ENCODE data around the gene NPL. TPM values are rescaled to one million over a fixed set of nuclear protein-coding genes. Genes with fewer than 3 reads are reported as not detected.

Gene NPL
- total RNA-seq, 2 experiments from 2014 or later, result 2.7 to 3.1 TPM

DNA sequence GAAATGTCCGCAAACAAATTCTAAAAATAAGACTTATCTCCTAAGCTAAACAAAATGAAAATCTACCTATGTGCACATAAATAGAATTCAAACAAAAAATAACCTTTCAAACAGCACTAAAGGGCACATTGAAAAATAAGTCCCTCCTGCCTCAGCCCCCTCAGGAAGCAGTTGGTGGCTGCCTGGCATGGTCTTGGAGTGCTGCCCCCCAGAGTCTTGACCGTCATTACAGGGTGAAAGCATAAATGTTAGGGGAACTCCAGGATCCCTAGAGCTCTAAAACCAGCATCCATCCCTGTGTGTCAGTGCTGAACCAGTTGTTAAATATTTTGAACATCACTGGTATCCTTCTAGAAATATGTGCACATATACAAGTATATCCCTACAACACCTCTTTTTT lies 6.5 kb upstream of the NPL start:
- no peak for DNase-seq
- Mint-ChIP-seq H3K4me3 (no peak overlapping the region), H3K27ac (no peak overlapping the region), H3K4me1 (peaks cover 4% of the 10 kb centered on the region), H3K27me3 (peaks cover 37% of the 10 kb centered on the region), H3K9me3 (no peaks in the 10 kb centered on the region), H3K36me3 (ENCODE audit: low read depth) (no peaks in the 10 kb centered on the region)
- POLR2A ChIA-PET, result no interaction called here
- CTCF ChIA-PET, result interaction anchor here (0.8 to 8.2 kb wide), 8 partner anchors 10 to 181 kb away, joined by 3 to 238 read pairs (median 4); partner anchors contain the start of gene RGS16

DNA sequence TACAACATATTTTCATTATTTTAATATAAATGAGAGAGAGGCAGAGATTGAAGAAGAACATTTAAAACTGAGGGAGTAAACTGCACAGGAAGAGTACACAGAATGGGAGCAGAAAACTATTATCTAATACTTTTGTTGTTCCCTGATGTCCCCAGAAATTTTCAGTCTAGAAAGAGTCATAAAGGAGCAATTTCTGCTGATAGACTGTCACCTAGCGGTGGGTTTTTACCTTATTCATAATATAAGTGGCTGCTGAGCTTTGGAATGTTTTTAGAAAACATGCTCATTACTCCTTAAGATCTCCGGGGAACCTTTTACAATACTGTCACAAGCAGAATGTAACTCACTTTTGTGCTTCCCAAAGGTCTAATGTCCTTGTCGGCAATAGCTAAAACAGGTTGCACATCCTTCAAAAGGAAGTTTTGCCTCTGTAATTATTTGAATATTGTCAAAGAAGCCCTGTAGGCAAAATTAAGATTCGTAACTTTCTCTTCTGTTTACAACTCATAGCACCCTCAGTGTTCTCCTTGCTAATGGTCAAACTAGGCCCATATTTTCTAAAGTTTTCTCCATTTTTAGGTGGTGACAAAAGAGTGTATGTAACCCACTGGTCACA lies 4.9 kb upstream of the NPL start:
- H3K4me3 Mint-ChIP-seq, result no peak overlapping the region
- H3K9me3 Mint-ChIP-seq, result no peaks in the 10 kb centered on the region
- H3K36me3 Mint-ChIP-seq (ENCODE audit: low read depth), result no peaks in the 10 kb centered on the region
- POLR2A ChIA-PET, result no interaction called here
- peaks cover 10% of the 10 kb centered on the region for H3K4me1 Mint-ChIP-seq
- H3K27ac Mint-ChIP-seq, result no peak overlapping the region
- peaks cover 43% of the 10 kb centered on the region for H3K27me3 Mint-ChIP-seq
- DNase-seq, result peak; percentile 42
- CTCF ChIA-PET, result interaction anchor here (0.5 to 8.2 kb wide), 6 partner anchors 12 to 758 kb away, joined by 3 to 238 read pairs (median 4); partner anchors contain the start of gene RGS16

DNA sequence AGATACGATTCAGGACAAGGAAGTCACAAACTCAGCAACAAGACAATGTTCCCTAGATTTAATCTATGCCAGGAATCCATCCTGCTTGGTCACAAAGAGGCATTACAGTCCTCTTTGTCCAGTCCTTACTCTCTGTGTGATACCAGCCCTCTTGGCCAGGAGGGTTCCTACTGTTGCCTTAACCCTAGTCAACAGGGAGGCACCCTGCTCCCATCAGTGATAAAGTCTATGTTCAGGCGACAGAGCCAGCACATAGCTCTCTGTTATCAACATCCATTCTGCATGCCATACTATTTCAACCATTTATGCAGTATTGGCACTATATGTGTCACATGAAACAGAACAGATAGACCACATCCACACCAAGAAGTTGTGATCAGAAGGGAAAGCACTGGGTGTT lies 4.4 kb upstream of the NPL start:
- POLR2A ChIA-PET, result no interaction called here
- peaks cover 15% of the 10 kb centered on the region for H3K4me1 Mint-ChIP-seq
- H3K27ac Mint-ChIP-seq, result no peak overlapping the region
- no peaks in the 10 kb centered on the region for H3K9me3 Mint-ChIP-seq
- H3K36me3 Mint-ChIP-seq (ENCODE audit: low read depth), result no peaks in the 10 kb centered on the region
- CTCF ChIA-PET, result interaction anchor here (0.7 to 8.2 kb wide), 6 partner anchors 11 to 197 kb away, joined by 3 to 238 read pairs (median 4); partner anchors contain the start of gene RGS16
- no peak for DNase-seq
- peaks cover 47% of the 10 kb centered on the region for H3K27me3 Mint-ChIP-seq
- H3K4me3 Mint-ChIP-seq, result no peak overlapping the region

DNA sequence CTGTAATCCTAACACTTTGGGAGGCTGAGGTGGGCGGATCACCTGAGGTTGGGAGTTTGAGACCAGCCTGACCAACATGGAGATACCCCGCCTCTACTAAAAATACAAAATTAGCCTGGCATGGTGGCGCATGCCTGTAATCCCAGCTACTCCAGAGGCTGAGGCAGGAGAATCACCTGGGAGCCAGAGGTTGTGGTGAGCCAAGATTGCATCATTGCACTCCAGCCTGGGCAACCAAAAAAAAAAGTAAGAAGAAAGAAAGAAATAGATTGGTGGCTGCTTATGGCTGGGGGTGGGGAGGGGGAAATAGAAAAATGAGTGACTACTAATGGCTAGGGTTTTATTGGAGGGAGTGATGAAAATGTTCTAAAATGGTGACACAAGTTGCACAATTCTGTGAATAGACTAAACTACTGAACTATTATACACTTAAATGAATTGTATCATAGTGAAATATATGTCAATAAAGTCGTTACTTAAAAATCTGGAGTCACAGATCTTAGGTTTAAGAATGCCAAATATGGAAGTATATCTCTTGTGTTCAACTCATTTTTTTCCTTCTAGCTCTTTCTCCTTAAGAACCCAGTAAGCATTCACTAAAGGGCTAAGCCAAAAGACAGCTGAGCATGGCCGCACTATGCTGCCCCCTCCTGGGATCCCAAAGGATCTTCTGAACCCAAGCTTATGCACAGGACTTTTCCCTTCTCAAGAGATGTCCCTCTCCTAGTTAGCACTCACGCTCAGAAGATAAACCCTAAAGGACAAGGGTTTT lies 3.2 kb upstream of the NPL start:
- POLR2A ChIA-PET, result no interaction called here
- peaks cover 17% of the 10 kb centered on the region for H3K4me1 Mint-ChIP-seq
- no peak overlapping the region for H3K27ac Mint-ChIP-seq
- no peaks in the 10 kb centered on the region for H3K9me3 Mint-ChIP-seq
- peaks cover 53% of the 10 kb centered on the region for H3K27me3 Mint-ChIP-seq
- CTCF ChIA-PET, result interaction anchor here (0.6 to 8.2 kb wide), 6 partner anchors 9 to 646 kb away, joined by 3 to 238 read pairs (median 4); partner anchors contain the start of genes RGS16 and RNASEL
- peak; percentile 37 for DNase-seq
- no peak overlapping the region for H3K4me3 Mint-ChIP-seq
- no peaks in the 10 kb centered on the region for H3K36me3 Mint-ChIP-seq (ENCODE audit: low read depth)

DNA sequence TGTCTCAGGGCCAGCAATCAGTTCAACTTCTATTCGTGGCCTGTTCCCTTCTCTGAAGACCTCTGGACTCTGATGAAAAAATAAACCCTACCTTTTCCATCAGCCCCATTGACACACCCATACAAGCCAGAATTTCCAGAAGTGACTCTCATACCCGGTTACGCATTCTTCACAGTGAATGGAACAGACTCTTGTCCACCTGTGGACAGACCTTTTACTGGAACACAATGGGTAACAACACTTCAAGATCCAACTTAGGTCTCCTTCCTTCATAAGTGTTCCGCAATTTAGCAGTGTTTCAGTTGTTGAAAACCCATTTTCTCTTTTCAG lies 2.6 kb upstream of the NPL start:
- no peaks in the 10 kb centered on the region for H3K9me3 Mint-ChIP-seq
- no peak overlapping the region for H3K27ac Mint-ChIP-seq
- no peak for DNase-seq
- peaks cover 55% of the 10 kb centered on the region for H3K27me3 Mint-ChIP-seq
- no peaks in the 10 kb centered on the region for H3K36me3 Mint-ChIP-seq (ENCODE audit: low read depth)
- no peak overlapping the region for H3K4me3 Mint-ChIP-seq
- CTCF ChIA-PET, result interaction anchor here (0.6 to 8.2 kb wide), 5 partner anchors 8 to 647 kb away, joined by 3 to 238 read pairs (median 3); partner anchors contain the start of genes RGS16 and RNASEL
- POLR2A ChIA-PET, result no interaction called here
- H3K4me1 Mint-ChIP-seq, result peaks cover 17% of the 10 kb centered on the region

DNA sequence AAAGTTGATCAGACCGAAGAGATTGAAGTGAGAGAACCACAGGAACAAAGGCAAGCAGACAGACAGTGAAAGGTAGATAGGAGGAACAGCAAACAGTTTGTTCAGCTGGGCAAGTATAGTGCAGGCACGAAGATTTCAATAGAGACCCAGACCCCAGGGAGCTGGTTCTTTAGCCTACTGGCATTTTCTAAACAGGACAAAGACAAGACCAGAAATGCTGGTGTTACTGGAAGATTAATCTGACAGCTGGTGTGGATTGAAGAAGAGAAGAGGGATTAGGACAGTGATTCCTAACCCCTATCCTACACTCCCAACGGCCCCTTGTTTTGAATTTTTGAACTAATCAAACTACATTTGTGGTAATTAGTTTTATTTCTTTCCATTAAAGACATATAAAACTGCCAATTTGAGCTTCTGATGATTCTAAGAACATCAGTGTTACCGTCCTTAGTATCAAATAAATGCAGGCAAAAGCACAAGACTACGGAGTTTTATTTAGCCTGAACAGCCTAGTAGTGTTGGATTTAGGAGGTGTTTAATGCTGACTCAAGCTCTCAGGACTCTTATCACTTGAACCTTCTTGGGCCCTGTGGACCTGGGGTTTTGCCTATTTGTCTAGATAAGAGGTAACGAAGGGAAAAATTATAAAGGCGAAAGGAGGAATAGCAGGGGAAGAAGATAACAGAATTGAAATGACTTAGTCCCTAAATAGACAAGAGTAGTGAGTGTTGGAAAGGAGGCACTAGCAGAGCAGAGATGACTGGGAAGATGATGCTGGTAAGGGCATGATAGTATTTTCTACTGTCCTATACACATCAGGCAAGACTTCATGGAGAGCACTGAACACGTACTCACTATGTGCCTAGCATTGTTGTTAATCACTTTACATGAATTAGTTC lies 2.0 kb downstream of the NPL start:
- ChIA-PET CTCF (interaction anchor here (0.8 to 1.4 kb wide), 5 partner anchors 10 to 706 kb away, joined by 3 to 6 read pairs (median 4); no protein-coding TSS in a partner anchor), POLR2A (no interaction called here)
- Mint-ChIP-seq H3K27ac (no peak overlapping the region), H3K9me3 (no peaks in the 10 kb centered on the region), H3K27me3 (peaks cover 35% of the 10 kb centered on the region), H3K36me3 (ENCODE audit: low read depth) (no peaks in the 10 kb centered on the region), H3K4me3 (no peak overlapping the region), H3K4me1 (peaks cover 18% of the 10 kb centered on the region)
- no peak for DNase-seq

DNA sequence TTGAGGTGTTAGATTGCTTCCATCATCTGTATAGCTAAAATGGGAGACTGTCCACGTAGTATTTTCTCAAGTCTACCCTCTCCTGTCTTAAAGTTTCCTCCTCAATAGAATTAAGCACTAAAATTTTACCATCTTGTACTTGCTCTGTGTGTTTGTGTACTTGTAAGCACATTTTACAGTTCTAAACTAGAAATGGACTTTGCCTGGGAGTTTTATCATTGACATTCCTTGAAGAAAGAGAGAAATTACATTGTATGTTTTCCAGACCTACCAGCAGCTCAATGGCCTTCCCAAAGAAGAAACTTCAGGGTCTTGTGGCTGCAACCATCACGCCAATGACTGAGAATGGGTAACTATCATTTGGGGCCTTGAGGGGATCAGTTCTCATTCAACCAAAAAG lies 4.5 kb downstream of the NPL start:
- POLR2A ChIA-PET, result no interaction called here
- Mint-ChIP-seq H3K4me1 (peaks cover 15% of the 10 kb centered on the region), H3K27ac (no peak overlapping the region), H3K27me3 (peaks cover 12% of the 10 kb centered on the region), H3K4me3 (no peak overlapping the region), H3K36me3 (ENCODE audit: low read depth) (no peaks in the 10 kb centered on the region), H3K9me3 (no peaks in the 10 kb centered on the region)
- DNase-seq, result no peak
- CTCF ChIA-PET, result no interaction called here

DNA sequence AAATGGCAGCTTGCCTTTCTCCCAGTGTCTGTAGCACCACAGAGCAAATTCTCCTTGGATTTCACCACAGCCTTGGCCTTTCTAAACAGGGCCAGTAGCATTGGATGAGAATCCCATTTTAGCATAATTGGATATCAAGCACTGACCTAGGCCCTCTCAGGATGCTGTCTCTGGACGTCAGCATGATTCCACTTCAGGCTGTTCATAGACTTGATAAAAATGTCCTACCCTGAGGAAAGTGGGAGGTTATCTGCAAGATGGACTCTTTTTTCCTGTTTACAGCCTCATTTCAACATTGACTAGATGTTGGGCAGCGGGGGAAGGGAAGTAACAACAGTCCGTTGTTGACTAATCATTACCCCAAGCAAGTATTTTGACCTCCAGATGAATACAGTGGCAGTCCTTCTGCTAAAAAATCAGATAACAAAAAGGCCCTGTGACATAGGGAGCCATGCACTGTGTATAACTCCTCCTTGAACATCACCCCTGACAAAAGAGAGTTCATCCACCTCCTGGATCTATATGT lies 5.2 kb downstream of the NPL start:
- POLR2A ChIA-PET, result no interaction called here
- H3K9me3 Mint-ChIP-seq, result no peaks in the 10 kb centered on the region

DNA sequence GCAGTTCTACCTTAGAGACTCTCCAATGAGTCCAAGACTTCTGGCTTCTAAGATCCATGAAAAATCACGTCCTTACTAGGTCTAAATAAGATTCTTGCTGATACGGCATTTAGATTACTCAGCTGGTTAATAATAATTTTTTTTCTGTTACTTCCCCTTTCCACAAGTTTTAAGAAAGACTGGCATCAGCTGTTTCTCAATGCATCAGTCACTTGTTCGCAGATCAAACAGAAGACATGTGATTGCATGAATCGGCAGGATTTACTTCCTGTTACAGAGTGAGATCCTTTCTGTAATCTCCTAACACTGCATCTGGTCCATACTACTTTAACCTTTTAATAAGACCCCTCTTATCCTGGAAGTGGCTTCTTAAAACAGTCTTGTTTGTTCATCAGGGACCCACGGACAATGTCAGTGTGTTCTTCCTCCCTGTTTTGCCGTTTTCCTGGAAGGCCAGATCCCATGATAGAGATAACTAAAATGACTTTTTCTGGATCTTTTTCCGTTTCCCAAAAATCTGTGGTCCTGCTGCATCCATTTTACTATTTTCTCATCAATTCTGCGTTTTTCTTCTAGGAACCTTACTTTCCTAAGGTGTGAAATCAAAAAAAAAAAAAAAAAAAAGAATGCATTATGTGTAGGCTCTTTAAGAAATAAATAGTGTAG lies 6.1 kb downstream of the NPL start:
- peaks cover 8% of the 10 kb centered on the region for H3K27me3 Mint-ChIP-seq
- ChIA-PET CTCF (interaction anchor here (0.6 to 1.7 kb wide), 4 partner anchors 9 to 206 kb away, joined by 3 to 5 read pairs (median 4); no protein-coding TSS in a partner anchor), POLR2A (no interaction called here)
- no peak overlapping the region for H3K4me3 Mint-ChIP-seq
- no peaks in the 10 kb centered on the region for H3K36me3 Mint-ChIP-seq (ENCODE audit: low read depth)
- H3K4me1 Mint-ChIP-seq, result peaks cover 7% of the 10 kb centered on the region
- H3K27ac Mint-ChIP-seq, result no peak overlapping the region
- no peaks in the 10 kb centered on the region for H3K9me3 Mint-ChIP-seq
- no peak for DNase-seq

More for the DNA sequence above, 5.2 kb downstream of the NPL start:
- Mint-ChIP-seq H3K36me3 (ENCODE audit: low read depth) (no peaks in the 10 kb centered on the region), H3K4me3 (no peak overlapping the region), H3K4me1 (peaks cover 12% of the 10 kb centered on the region), H3K27ac (no peak overlapping the region), H3K27me3 (peaks cover 12% of the 10 kb centered on the region)
- CTCF ChIA-PET, result interaction anchor here (0.5 to 1.0 kb wide), 2 partner anchors 8 to 538 kb away, joined by 3 read pairs; no protein-coding TSS in a partner anchor
- no peak for DNase-seq

DNA sequence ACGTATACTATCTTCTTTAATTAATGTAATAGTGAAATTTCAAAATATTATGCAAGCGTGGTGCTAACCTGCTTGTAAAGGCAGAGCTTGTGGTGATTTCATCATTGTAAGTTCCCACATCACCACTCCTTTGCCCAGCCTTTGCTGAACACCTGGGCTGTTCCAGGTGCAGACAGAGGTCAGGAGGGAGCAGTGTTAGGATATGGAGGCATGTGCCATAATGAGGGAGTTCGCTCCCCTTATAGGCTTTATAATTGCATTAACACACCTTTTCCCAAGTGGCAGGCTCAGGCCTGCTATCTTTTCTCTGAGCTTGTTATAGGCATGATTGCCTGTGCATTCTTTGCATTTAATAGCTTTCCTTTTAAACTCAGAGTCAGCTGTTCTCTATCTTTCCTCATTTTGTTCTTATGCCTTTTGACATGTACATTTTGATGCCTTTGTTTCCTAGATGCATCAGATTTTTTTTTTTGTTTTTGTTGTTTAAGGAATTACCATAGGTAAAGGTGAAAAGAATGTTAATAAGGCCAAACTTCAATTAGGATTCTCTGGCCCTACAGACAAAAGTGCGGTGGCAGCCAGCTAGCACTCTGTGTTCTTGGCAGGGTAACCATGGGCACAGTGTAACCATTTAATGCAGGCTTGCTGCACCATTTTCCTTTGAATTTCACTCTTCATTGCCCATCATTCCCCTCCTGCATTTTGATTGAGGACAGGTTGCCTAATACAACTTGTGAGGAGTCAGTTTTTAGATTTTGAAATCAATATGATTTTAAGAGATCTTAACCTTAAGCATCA lies 12.6 kb downstream of the NPL start:
- Mint-ChIP-seq H3K4me3 (no peak overlapping the region), H3K27ac (no peak overlapping the region), H3K9me3 (no peaks in the 10 kb centered on the region), H3K36me3 (ENCODE audit: low read depth) (no peaks in the 10 kb centered on the region), H3K27me3 (no peaks in the 10 kb centered on the region), H3K4me1 (no peaks in the 10 kb centered on the region)
- DNase-seq, result no peak
- CTCF ChIA-PET, result interaction anchor here (0.9 to 1.4 kb wide), 3 partner anchors 12 to 533 kb away, joined by 3 to 5 read pairs (median 4); partner anchors contain the start of gene NPL
- POLR2A ChIA-PET, result no interaction called here

DNA sequence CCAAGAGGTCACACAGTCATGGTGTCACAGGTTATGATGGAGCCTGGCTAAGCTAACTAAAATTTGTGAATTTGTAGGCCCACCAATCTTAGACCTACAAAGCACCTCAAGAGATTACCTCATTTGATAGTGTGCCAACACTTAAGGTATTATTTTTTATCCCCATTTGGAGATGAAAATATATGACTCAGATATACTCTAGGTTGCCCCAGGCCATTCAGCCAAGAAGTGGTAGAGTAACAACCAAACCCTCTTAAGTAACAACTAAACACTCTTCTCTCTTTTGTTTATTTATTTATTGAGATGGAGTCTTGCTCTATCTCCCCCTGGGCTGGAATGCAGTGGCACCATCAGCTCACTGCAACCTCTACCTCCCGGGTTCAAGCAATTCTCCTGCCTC lies 14.3 kb downstream of the NPL start:
- DNase-seq, result no peak

More for the DNA sequence above, 14.3 kb downstream of the NPL start:
- Mint-ChIP-seq H3K27me3 (no peaks in the 10 kb centered on the region), H3K27ac (no peak overlapping the region), H3K36me3 (ENCODE audit: low read depth) (no peaks in the 10 kb centered on the region), H3K9me3 (no peaks in the 10 kb centered on the region), H3K4me1 (no peaks in the 10 kb centered on the region), H3K4me3 (no peak overlapping the region)
- ChIA-PET CTCF (no interaction called here), POLR2A (no interaction called here)

All from activated CD4-positive, alpha-beta T cell treated with anti-CD3 and anti-CD28 coated beads, Interleukin-2, amount 10 ng/mL, durations not matched to agents 7 days and 5 days (primary cell).